Prostate gland (tissue), 2 donors: ENCODE data around the gene MED12L. TPM values are rescaled to one million over a fixed set of nuclear protein-coding genes. Genes with fewer than 3 reads are reported as not detected.
"Not testable (repeated sequence)": the region's sequence is repeated elsewhere in the genome, so short reads cannot be mapped to it uniquely, and the experiment has no call there.

ENCODE experiments used
- DNase-seq: peaks from one replicate; pipeline ENCODE4 v3.0.0-alpha.2; 2019; ENCODE audit warnings: low spot score
- H3K27ac ChIP-seq, 2 donors: fragments of 200-600 bp; sonication (generic); 2 replicates each; pipeline ENCODE4 v1.5.1; 2017 to 2019
- H3K27me3 ChIP-seq: fragments of 200-600 bp; sonication (generic); replicated peaks from 2 replicates; pipeline ENCODE4 v1.5.1; 2019; ENCODE audit not compliant: insufficient read depth
- H3K36me3 ChIP-seq, 2 donors: fragments of 200-600 bp; sonication (generic); 1 replicate in 1 of 2; 2 replicates in 1 of 2; pipeline versions ENCODE4 v1.5.1 to v1.8.1; 2017 to 2019
- H3K4me1 ChIP-seq: fragments of 200-600 bp; sonication (generic); replicated peaks from 2 replicates; pipeline ENCODE4 v1.5.1; 2019
- H3K4me3 ChIP-seq, 2 donors: fragments of 200-600 bp; sonication (generic); 2 replicates each; pipeline ENCODE4 v1.5.1; 2017 to 2019
- H3K9me3 ChIP-seq: fragments of 200-600 bp; sonication (generic); 2 replicates; pipeline ENCODE4 v1.5.1; 2017
- CTCF ChIP-seq, 4 experiments: fragments of 200-600 bp in 2 of 4; fragments of 450-650 bp in 2 of 4; sonication (generic) in 2 of 4; IDR thresholded peaks; 1 replicate in 3 of 4; 2 replicates in 1 of 4; pipeline ENCODE4 v1.5.1; 2016 to 2019; ENCODE audit warnings: antibody characterized with exemption in 4 of 4, mild to moderate bottlenecking in 2 of 4, moderate library complexity in 2 of 4
- POLR2A ChIP-seq: fragments of 450-650 bp; IDR thresholded peaks from one replicate; pipeline ENCODE4 v1.6.1; 2016; ENCODE audit warnings: antibody characterized with exemption, mild to moderate bottlenecking
- POLR2AphosphoS5 ChIP-seq: sonication (generic); formaldehyde crosslinking; IDR thresholded peaks from one replicate; pipeline ENCODE4 v1.6.1; 2017; ENCODE audit warnings: antibody characterized with exemption
- WGBS: methylation state at CpG from one replicate; pipeline ENCODE4 v1.1.5; 2018; 5-methylcytosine and 5-hydroxymethylcytosine counted together
- intact Hi-C: fragments of 100-400 bp; cut with DNase I; formaldehyde crosslinking; loops from one replicate; pipeline ENCODE4 v1.14.2; 2022
- total RNA-seq, 2 donors: library from RNA; depleted of rRNA; stranded (reverse); fragments of >200 nt; gene quantifications; one replicate each; pipeline ENCODE4 v1.1.0, GENCODE V29; 2016

Gene MED12L
- total RNA-seq, 2 donors from 2014 or later = 3.6 to 4.3 TPM

- no peak for DNase-seq
- Histone ChIP-seq H3K9me3 (no peaks in the 10 kb centered on the region), H3K27ac (no peak overlapping the region), H3K4me1 (no peaks in the 10 kb centered on the region), H3K36me3 (no peaks in the 10 kb centered on the region), H3K4me3 (no peak overlapping the region), H3K27me3 (no peaks in the 10 kb centered on the region)
- 93% methylated on average over 4 of the region's 4 CpGs for WGBS
- intact Hi-C loops = no loop called here
- no peak for TF ChIP-seq CTCF (IDR thresholded peaks at IDR 0.05)
- no peak for TF ChIP-seq POLR2A
- no peak for TF ChIP-seq POLR2AphosphoS5
Measured at GRCh38 chr3:151386056-151386455, 300.6 kb downstream of the MED12L start.

- Histone ChIP-seq H3K27me3 (no peaks in the 10 kb centered on the region), H3K9me3 (no peaks in the 10 kb centered on the region), H3K4me1 (no peaks in the 10 kb centered on the region), H3K4me3 (no peak overlapping the region), H3K27ac (no peak overlapping the region), H3K36me3 (no peaks in the 10 kb centered on the region)
- TF ChIP-seq POLR2A = no peak
- TF ChIP-seq POLR2AphosphoS5 = no peak
- no peak for TF ChIP-seq CTCF (IDR thresholded peaks at IDR 0.05)
- DNase-seq = no peak
- 91% methylated on average over 5 of the region's 5 CpGs for WGBS
- intact Hi-C loops = no loop called here
Measured at GRCh38 chr3:151387432-151387831, 302.0 kb downstream of the MED12L start.

GRCh38 chr3:151387842-151388241 lies 302.4 kb downstream of the MED12L start:
- no peaks in the 10 kb centered on the region for H3K27me3 ChIP-seq
- intact Hi-C loops = no loop called here
- H3K36me3 ChIP-seq = no peaks in the 10 kb centered on the region
- no peak overlapping the region for H3K4me3 ChIP-seq
- DNase-seq = no peak
- no peaks in the 10 kb centered on the region for H3K9me3 ChIP-seq
- H3K27ac ChIP-seq = no peak overlapping the region
- 87% methylated on average over 9 of the region's 9 CpGs for WGBS
- no peaks in the 10 kb centered on the region for H3K4me1 ChIP-seq
- TF ChIP-seq POLR2A (no peak), CTCF (IDR thresholded peaks at IDR 0.05) (no peak), POLR2AphosphoS5 (no peak)

- Histone ChIP-seq H3K4me1 (no peaks in the 10 kb centered on the region), H3K36me3 (no peaks in the 10 kb centered on the region), H3K4me3 (no peak overlapping the region), H3K9me3 (no peaks in the 10 kb centered on the region), H3K27me3 (no peaks in the 10 kb centered on the region), H3K27ac (no peak overlapping the region)
- TF ChIP-seq POLR2AphosphoS5 (no peak), POLR2A (no peak), CTCF (IDR thresholded peaks at IDR 0.05) (no peak)
- WGBS = 62% methylated on average over 2 of the region's 2 CpGs
- intact Hi-C loops = no loop called here
- no peak for DNase-seq
Measured at GRCh38 chr3:151391720-151392119, 306.3 kb downstream of the MED12L start.

GRCh38 chr3:151392191-151392590 lies 306.7 kb downstream of the MED12L start:
- H3K36me3 ChIP-seq, H3K9me3 ChIP-seq, H3K4me3 ChIP-seq, H3K27ac ChIP-seq, H3K27me3 ChIP-seq, H3K4me1 ChIP-seq, DNase-seq, intact Hi-C loops: not testable (repeated sequence)
- WGBS = 90% methylated on average over 3 of the region's 3 CpGs
